H1 (cell line): ENCODE data around the gene ATG4D. TPM values are rescaled to one million over a fixed set of nuclear protein-coding genes. Genes with fewer than 3 reads are reported as not detected.
A peak's percentile ranks its signal among the peaks of the same experiment; 100 is the strongest.

Experiments used
- BACH1 ChIP-seq: IDR thresholded peaks from 2 replicates; pipeline ENCODE4 v1.6.1; 2012; ENCODE audit warnings: low read length, improper control_type of control experiment
- BCL11A ChIP-seq, 2 experiments: IDR thresholded peaks; one replicate each; pipeline ENCODE4 v1.6.1; 2011; ENCODE audit warnings: low read depth in 2 of 2, low read length in 2 of 2, mild to moderate bottlenecking in 2 of 2
- CHD1 ChIP-seq: IDR thresholded peaks from 2 replicates; pipeline ENCODE4 v1.6.1; 2012; ENCODE audit warnings: low read depth, low read length, improper control_type of control experiment
- CHD2 ChIP-seq: IDR thresholded peaks from 2 replicates; pipeline ENCODE4 v1.6.1; 2012; ENCODE audit warnings: low read length, improper control_type of control experiment
- CREB1 ChIP-seq: IDR thresholded peaks from 2 replicates; pipeline ENCODE4 v1.6.1; 2012; ENCODE audit warnings: inconsistent platforms
- CTBP2 ChIP-seq: IDR thresholded peaks from 2 replicates; pipeline ENCODE4 v1.7.0; 2011; ENCODE audit warnings: borderline replicate concordance, mild to moderate bottlenecking, moderate library complexity, mixed read lengths, low read length; ENCODE audit not compliant: insufficient read depth, insufficient read length
- EZH2 ChIP-seq: fragments of 200-600 bp; sonication (generic); IDR thresholded peaks from 2 replicates; pipeline ENCODE4 v1.7.1; 2012; ENCODE audit warnings: low read depth, mild to moderate bottlenecking, moderate library complexity, low read length, inconsistent platforms; ENCODE audit not compliant: severe bottlenecking
- KDM1A ChIP-seq: fragments of 200-600, 300-600 bp; sonication (generic); IDR thresholded peaks from 2 replicates; pipeline ENCODE4 v1.7.1; 2016; ENCODE audit warnings: mild to moderate bottlenecking, low read length, borderline replicate concordance
- KDM4A ChIP-seq: IDR thresholded peaks from one replicate; pipeline ENCODE4 v1.7.1; 2012; ENCODE audit warnings: low read depth, mild to moderate bottlenecking, moderate library complexity, low read length, inconsistent platforms; ENCODE audit not compliant: severe bottlenecking
- NRF1 ChIP-seq: IDR thresholded peaks from 2 replicates; pipeline ENCODE4 v1.6.1; 2011; ENCODE audit warnings: mild to moderate bottlenecking, low read depth, low read length, improper control_type of control experiment
- POLR2A ChIP-seq, 2 experiments: IDR thresholded peaks; 1 replicate in 1 of 2; 2 replicates in 1 of 2; pipeline ENCODE4 v1.6.1; 2011; ENCODE audit warnings: low read depth in 2 of 2, low read length in 2 of 2, mild to moderate bottlenecking in 2 of 2; ENCODE audit errors: control extremely low read depth in 1 of 2
- RXRA ChIP-seq: IDR thresholded peaks from 2 replicates; pipeline ENCODE4 v1.6.1; 2011; ENCODE audit warnings: low read depth, mild to moderate bottlenecking, low read length, moderate library complexity; ENCODE audit not compliant: insufficient read depth
- SRF ChIP-seq: IDR thresholded peaks from 2 replicates; pipeline ENCODE4 v1.6.1; 2011; ENCODE audit warnings: mild to moderate bottlenecking, low read depth, low read length, moderate library complexity
- SUZ12 ChIP-seq: fragments of 200-600 bp; sonication (generic); IDR thresholded peaks from 2 replicates; pipeline ENCODE4 v1.6.1; 2012; ENCODE audit warnings: mild to moderate bottlenecking, inconsistent platforms, low read length, moderate library complexity, mixed read lengths
- polyA plus RNA-seq, 7 experiments: library from polyadenylated mRNA; depleted of rRNA in 3 of 7; stranded (reverse) in 5 of 7; unstranded in 2 of 7; fragments of >200 nt in 5 of 7; fragments of 200-250 nt in 2 of 7; gene quantifications; 1 replicate in 5 of 7; 2 replicates in 1 of 7; 4 replicates in 1 of 7; pipeline versions ENCODE4 v1.2.1 to v1.2.3, GENCODE V29; 2011 to 2013; ENCODE audit warnings: missing spikeins in 2 of 7, mixed read lengths in 2 of 7
- total RNA-seq: library from RNA; stranded (reverse); fragmentation: NEBNext Ultra II Directional; extraction: Animal tissue kit (Norgen Biotek cat#: 25700); gene quantifications from 2 replicates; pipeline ENCODE4 v1.2.1, GENCODE V29; 2021
- TF ChIP-seq, protein P1 (sequence below): IDR thresholded peaks from 2 replicates; pipeline ENCODE4 v1.6.1; 2011; ENCODE audit warnings: low read length, improper control_type of control experiment

ATG4D gene
- total and polyA plus RNA-seq, 2 of the 8 experiments (the other 6 are each of a cell fraction or from before 2014, with no cell fraction given): 39.6 to 43.7 TPM

DNA sequence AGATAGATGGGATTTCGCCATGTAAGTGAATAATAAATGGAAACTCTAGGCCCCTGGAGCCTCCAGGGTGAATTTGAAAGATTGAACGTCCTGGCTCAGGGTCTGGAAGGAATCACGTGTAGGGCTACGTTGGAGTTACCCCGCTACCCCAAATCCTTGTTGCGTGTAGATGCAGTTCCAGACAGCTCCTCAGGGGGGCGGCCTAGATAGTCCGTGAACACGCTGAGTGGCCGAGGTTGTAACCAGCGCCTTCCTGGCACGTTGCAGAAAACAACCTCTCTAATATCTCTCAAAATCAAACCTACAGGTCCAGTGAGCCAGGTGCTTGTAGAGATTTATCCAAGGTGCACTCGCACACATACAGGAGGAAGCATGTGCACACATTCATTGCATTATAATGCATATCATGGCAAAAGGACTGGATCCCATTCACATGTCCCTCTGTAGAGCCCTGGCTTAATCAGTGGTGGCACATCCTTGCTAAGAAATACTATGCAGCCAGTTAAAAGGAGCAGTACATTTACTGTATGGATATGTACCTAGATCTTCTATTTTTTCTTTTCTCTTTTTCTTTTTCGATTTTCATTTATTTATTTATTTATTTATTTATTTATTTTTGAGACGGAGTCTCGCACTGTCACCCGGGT, 38.0 kb upstream of the ATG4D start (continued):
- no peak for TF ChIP-seq POLR2A (IDR thresholded peaks at IDR 0.05; ENCODE audit: control extremely low read depth in 1 of 2, low read depth in 2 of 2, low read length in 2 of 2)
- no peak for TF ChIP-seq CHD2
- TF ChIP-seq SRF: no peak
- no peak for TF ChIP-seq SUZ12
- peak; percentile 66; the same call in 1 of the 2 replicates for TF ChIP-seq BACH1
- TF ChIP-seq BCL11A (IDR thresholded peaks at IDR 0.05; ENCODE audit: low read depth in 2 of 2, low read length in 2 of 2): no peak
- TF ChIP-seq EZH2: no peak
- TF ChIP-seq KDM1A: no peak; the same call in 1 of the 2 replicates
- peak; percentile 58 for TF ChIP-seq CREB1
- no peak for TF ChIP-seq KDM4A
- TF ChIP-seq NRF1: no peak
- TF ChIP-seq, protein P1, sequence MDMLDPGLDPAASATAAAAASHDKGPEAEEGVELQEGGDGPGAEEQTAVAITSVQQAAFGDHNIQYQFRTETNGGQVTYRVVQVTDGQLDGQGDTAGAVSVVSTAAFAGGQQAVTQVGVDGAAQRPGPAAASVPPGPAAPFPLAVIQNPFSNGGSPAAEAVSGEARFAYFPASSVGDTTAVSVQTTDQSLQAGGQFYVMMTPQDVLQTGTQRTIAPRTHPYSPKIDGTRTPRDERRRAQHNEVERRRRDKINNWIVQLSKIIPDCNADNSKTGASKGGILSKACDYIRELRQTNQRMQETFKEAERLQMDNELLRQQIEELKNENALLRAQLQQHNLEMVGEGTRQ: peak; percentile 71
- no peak for TF ChIP-seq CTBP2
- no peak for TF ChIP-seq CHD1
- no peak for TF ChIP-seq RXRA
